IPS-NIHi11 (cell line): ENCODE data around the gene GPR37L1.
A peak's percentile ranks its signal among the peaks of the same experiment; 100 is the strongest.
"Not testable (repeated sequence)": the region's sequence is repeated elsewhere in the genome, so short reads cannot be mapped to it uniquely, and the experiment has no call there.

Experiments used
- DNase-seq: peaks from one replicate; pipeline ENCODE4 v3.0.0; 2012; ENCODE audit warnings: mixed read lengths, low spot score

The GPR37L1 gene

GRCh38 chr1:202154766-202155477 is 32.2 kb downstream of the GPR37L1 start:
- DNase-seq: peak; percentile 74

GRCh38 chr1:202155478-202156021 is 32.8 kb downstream of the GPR37L1 start:
- no peak for DNase-seq

GRCh38 chr1:202156590-202156989 is 33.9 kb downstream of the GPR37L1 start:
- no peak for DNase-seq

GRCh38 chr1:202157945-202158344 is 35.2 kb downstream of the GPR37L1 start:
- no peak for DNase-seq

- DNase-seq: no peak
Measured at GRCh38 chr1:202158810-202159533, 36.3 kb downstream of the GPR37L1 start.

- DNase-seq: no peak
Measured at GRCh38 chr1:202159534-202160371, 37.0 kb downstream of the GPR37L1 start.

GRCh38 chr1:202160377-202160940 is 37.7 kb downstream of the GPR37L1 start, which contains the start of gene PTPN7:
TSS of gene PTPN7 (minus strand) at chr1:202160602. CDS start at chr1:202159402, 1,200 bp downstream.
- peak; percentile 24 for DNase-seq

GRCh38 chr1:202161151-202162046 is 38.7 kb downstream of the GPR37L1 start:
- DNase-seq: peak; percentile 26

GRCh38 chr1:202162047-202162417 is 39.3 kb downstream of the GPR37L1 start:
- no peak for DNase-seq

GRCh38 chr1:202162418-202163280 is 39.9 kb downstream of the GPR37L1 start:
- DNase-seq: no peak

- DNase-seq: peak; percentile 26
Measured at GRCh38 chr1:202163281-202164270, 40.9 kb downstream of the GPR37L1 start.

GRCh38 chr1:202164271-202165037 is 41.7 kb downstream of the GPR37L1 start:
- no peak for DNase-seq

- DNase-seq: peak; percentile 39
Measured at GRCh38 chr1:202165267-202165941, 42.7 kb downstream of the GPR37L1 start.

GRCh38 chr1:202165942-202166843 is 43.5 kb downstream of the GPR37L1 start:
- no peak for DNase-seq

GRCh38 chr1:202167054-202167453 is 44.3 kb downstream of the GPR37L1 start:
- DNase-seq: not testable (repeated sequence)
